Esophagus muscularis mucosa (tissue), 4 donors: ENCODE results near the gene MFGE8. TPM values are rescaled to one million over a fixed set of nuclear protein-coding genes. Genes with fewer than 3 reads are reported as not detected.
A peak's percentile ranks its signal among the peaks of the same experiment; 100 is the strongest.

Experiments used
- DNase-seq: peaks from one replicate; pipeline ENCODE4 v3.0.0-alpha.2; 2017; ENCODE audit errors: extremely low spot score
- H3K27ac ChIP-seq, 4 donors: fragments of 200-600 bp; sonication (generic); replicated peaks in 1 of 4; 1 replicate in 3 of 4; 2 replicates in 1 of 4; pipeline ENCODE4 v1.5.1; 2016 to 2019; ENCODE audit warnings: mild to moderate bottlenecking in 1 of 4
- H3K27me3 ChIP-seq, 4 donors: fragments of 200-600 bp; sonication (generic); one replicate each; pipeline versions ENCODE4 v1.5.1 to v1.6.0; 2016 to 2019
- H3K36me3 ChIP-seq, 4 donors: fragments of 200-600 bp; sonication (generic); one replicate each; pipeline ENCODE4 v1.5.1; 2016 to 2019
- H3K4me1 ChIP-seq, 4 donors: fragments of 200-600 bp; sonication (generic); one replicate each; pipeline ENCODE4 v1.5.1; 2016 to 2019
- H3K4me3 ChIP-seq, 4 donors: fragments of 200-600 bp; sonication (generic); 1 replicate in 2 of 4; 2 replicates in 2 of 4; pipeline ENCODE4 v1.5.1; 2016 to 2019; ENCODE audit warnings: mild to moderate bottlenecking in 4 of 4, moderate library complexity in 1 of 4
- H3K9me3 ChIP-seq, 4 donors: fragments of 200-600 bp; sonication (generic); 1 replicate in 3 of 4; 2 replicates in 1 of 4; pipeline ENCODE4 v1.5.1; 2016 to 2019
- EP300 ChIP-seq: sonication (generic); formaldehyde crosslinking; IDR thresholded peaks from one replicate; pipeline ENCODE4 v1.6.1; 2017; ENCODE audit warnings: antibody characterized with exemption
- POLR2A ChIP-seq: fragments of 450-650 bp; IDR thresholded peaks from one replicate; pipeline ENCODE4 v1.6.1; 2017; ENCODE audit warnings: antibody characterized with exemption, moderate library complexity, mild to moderate bottlenecking, low read depth
- POLR2AphosphoS5 ChIP-seq, 2 donors: sonication (generic); formaldehyde crosslinking; IDR thresholded peaks; one replicate each; pipeline ENCODE4 v1.6.1; 2017; ENCODE audit warnings: antibody characterized with exemption in 2 of 2
- WGBS: methylation state at CpG from one replicate; pipeline ENCODE4 v1.1.5; 2018; 5-methylcytosine and 5-hydroxymethylcytosine counted together
- intact Hi-C: fragments of 100-400 bp; cut with DNase I; formaldehyde crosslinking; loops from one replicate; pipeline ENCODE4 v1.15.1; 2023
- total RNA-seq, 4 donors: library from RNA; depleted of rRNA; stranded (reverse); fragments of >200 nt; gene quantifications; one replicate each; pipeline versions ENCODE4 v1.1.0 to v1.2.1, GENCODE V29; 2016
- TF ChIP-seq, protein P1 (sequence below), 3 experiments: fragments of 200-600 bp in 2 of 3; fragments of 450-650 bp in 1 of 3; sonication (generic) in 2 of 3; IDR thresholded peaks; one replicate each; pipeline ENCODE4 v1.5.1; 2017 to 2019; ENCODE audit warnings: antibody characterized with exemption in 3 of 3, mild to moderate bottlenecking in 2 of 3, moderate library complexity in 1 of 3

Gene MFGE8
- total RNA-seq, 4 donors from 2014 or later = 355 to 614 (median 564) TPM

DNA sequence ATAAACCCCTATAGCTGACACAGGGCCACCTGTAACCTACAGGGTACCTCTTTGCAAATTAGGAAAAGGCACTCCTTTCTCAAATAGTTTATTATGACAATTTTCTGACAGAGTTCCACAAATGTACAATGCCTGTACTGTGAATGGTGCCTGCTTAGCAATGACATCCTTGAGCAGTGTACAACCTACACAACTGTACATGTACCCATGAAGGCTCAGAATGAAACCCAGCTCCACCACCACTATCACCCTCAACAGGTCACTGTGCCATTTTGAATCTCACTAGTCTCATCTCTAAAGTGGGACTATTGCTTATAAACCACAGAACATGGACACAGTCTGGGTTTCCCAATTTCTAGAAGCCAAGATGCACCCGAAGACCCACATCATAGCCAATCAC is 7.0 kb downstream of the MFGE8 start:
- no peak for DNase-seq
- Histone ChIP-seq H3K27ac (peak overlapping the region in 2 of 4 donors; percentile 36 to 55), H3K36me3 (peaks cover 34 to 95% (median 80%) of the 10 kb centered on the region in 4 donors), H3K4me1 (peaks cover 52 to 77% (median 65%) of the 10 kb centered on the region in 4 donors), H3K9me3 (no peaks in the 10 kb centered on the region), H3K27me3 (no peaks in the 10 kb centered on the region), H3K4me3 (no peak overlapping the region)
- 94% methylated on average over 1 of the region's 1 CpG for WGBS
- intact Hi-C loops = no loop called here
- no peak for TF ChIP-seq EP300
- TF ChIP-seq POLR2A = no peak
- TF ChIP-seq, protein P1, sequence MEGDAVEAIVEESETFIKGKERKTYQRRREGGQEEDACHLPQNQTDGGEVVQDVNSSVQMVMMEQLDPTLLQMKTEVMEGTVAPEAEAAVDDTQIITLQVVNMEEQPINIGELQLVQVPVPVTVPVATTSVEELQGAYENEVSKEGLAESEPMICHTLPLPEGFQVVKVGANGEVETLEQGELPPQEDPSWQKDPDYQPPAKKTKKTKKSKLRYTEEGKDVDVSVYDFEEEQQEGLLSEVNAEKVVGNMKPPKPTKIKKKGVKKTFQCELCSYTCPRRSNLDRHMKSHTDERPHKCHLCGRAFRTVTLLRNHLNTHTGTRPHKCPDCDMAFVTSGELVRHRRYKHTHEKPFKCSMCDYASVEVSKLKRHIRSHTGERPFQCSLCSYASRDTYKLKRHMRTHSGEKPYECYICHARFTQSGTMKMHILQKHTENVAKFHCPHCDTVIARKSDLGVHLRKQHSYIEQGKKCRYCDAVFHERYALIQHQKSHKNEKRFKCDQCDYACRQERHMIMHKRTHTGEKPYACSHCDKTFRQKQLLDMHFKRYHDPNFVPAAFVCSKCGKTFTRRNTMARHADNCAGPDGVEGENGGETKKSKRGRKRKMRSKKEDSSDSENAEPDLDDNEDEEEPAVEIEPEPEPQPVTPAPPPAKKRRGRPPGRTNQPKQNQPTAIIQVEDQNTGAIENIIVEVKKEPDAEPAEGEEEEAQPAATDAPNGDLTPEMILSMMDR (IDR thresholded peaks at IDR 0.05) = no peak
- TF ChIP-seq POLR2AphosphoS5 (IDR thresholded peaks at IDR 0.05) = no peak

DNA sequence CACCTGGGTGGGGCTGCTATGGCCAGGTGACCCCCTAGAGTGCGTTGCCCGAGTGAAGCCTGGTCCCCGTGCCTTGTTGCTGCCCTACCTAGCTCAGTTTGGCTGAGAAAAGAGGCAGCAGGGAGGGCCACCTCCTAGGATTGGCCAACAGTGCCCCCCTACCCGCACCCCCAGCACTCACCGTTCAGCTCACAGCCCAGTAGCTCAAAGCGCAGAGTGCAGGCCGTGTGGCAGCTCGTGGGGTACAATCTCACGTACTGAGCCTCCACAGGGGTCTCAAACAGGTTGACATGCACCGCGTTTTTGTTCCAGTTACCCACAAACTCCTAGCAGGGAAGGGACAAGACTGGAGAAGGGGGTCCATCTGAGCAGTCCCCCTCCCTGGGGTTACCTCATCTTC is 7.6 kb downstream of the MFGE8 start:
- no peak for DNase-seq
- H3K36me3 ChIP-seq = peaks cover 34 to 93% (median 83%) of the 10 kb centered on the region in 4 donors
- H3K4me3 ChIP-seq = peak overlapping the region in 1 of 4 donors; percentile 8
- TF ChIP-seq POLR2A = no peak
- no peak for TF ChIP-seq POLR2AphosphoS5 (IDR thresholded peaks at IDR 0.05)
- no peak for TF ChIP-seq EP300
- TF ChIP-seq, protein P1 (IDR thresholded peaks at IDR 0.05) = no peak
- intact Hi-C loops = loop anchor here (2.0 kb wide), 1 partner anchor 111 kb away; no protein-coding TSS in a partner anchor
- peak overlapping the region in 3 of 4 donors; percentile 29 to 55 (median 36) for H3K27ac ChIP-seq
- WGBS = 96% methylated on average over 7 of the region's 11 CpGs
- peaks cover 47 to 71% (median 61%) of the 10 kb centered on the region in 4 donors for H3K4me1 ChIP-seq
- H3K9me3 ChIP-seq = no peaks in the 10 kb centered on the region
- H3K27me3 ChIP-seq = no peaks in the 10 kb centered on the region

DNA sequence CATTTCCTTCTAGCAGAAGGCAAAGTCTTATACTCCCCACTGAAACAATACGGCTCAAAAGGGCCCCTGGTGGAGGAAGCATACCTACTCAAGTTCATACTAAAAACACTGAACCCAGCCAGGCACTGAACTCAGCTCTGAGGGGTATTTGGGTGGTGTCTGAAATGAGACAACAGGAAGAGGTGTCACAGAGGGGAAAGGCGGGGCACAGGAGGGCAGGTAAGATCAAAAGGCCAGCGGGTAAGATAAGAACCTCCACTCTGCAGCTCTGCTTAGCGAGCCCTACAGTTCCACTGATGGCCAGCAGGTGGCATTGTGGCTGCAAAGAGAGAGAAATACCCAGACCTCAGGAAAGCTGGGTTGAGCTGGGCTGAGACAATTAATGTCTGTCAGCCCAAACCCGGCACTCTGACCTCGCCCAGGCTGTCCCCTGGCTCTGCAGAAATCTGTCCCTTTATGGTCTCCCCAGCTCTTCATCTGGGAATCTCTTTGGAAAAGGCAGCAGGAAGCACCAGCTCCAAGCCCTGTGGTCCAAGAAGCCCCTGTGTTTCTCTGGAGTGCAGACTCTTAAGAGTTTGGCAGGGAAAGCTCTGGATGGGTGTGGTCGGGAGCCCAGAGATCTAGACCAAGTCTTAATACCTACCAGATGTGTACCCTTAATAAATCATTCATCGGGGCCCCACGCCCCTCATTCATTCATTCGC is 8.4 kb downstream of the MFGE8 start:
- H3K36me3 ChIP-seq = peaks cover 31 to 93% (median 86%) of the 10 kb centered on the region in 4 donors
- no peak overlapping the region for H3K4me3 ChIP-seq

DNA sequence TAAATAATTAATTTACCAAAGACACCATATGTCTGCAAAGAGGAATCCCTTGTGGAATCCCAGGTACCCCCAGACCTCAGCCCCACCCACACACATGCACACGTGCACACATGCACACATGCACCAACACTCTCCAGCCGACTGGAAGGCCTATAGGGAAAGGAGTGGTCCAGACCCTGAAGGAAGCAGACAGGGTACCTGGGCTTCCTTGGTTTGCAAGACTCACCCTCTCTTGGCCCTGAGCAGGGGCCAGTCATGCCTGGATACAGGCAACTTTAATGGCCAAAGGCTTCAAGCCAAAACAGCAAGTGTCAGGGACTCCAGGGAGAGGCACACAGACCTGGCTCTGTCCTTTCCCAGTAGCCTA is 8.9 kb downstream of the MFGE8 start:
- intact Hi-C loops = loop anchor here (2.0 to 5.0 kb wide), 2 partner anchors 113 to 273 kb away; no protein-coding TSS in a partner anchor
- Histone ChIP-seq H3K36me3 (peaks cover 26 to 93% (median 87%) of the 10 kb centered on the region in 4 donors), H3K27me3 (no peaks in the 10 kb centered on the region), H3K9me3 (no peaks in the 10 kb centered on the region), H3K4me3 (no peak overlapping the region), H3K4me1 (peaks cover 34 to 58% (median 51%) of the 10 kb centered on the region in 4 donors), H3K27ac (peak overlapping the region in 2 of 4 donors; percentile 5 to 55)
- TF ChIP-seq POLR2A (no peak), POLR2AphosphoS5 (IDR thresholded peaks at IDR 0.05) (no peak), EP300 (no peak)
- TF ChIP-seq, protein P1 (IDR thresholded peaks at IDR 0.05) = no peak
- 74% methylated on average over 2 of the region's 2 CpGs for WGBS
- no peak for DNase-seq

More for the DNA sequence above, 8.4 kb downstream of the MFGE8 start:
- peak overlapping the region in 3 of 4 donors; percentile 29 to 55 (median 36) for H3K27ac ChIP-seq
- H3K27me3 ChIP-seq = no peaks in the 10 kb centered on the region
- TF ChIP-seq, protein P1 (IDR thresholded peaks at IDR 0.05) = peak in 2 of 3 experiments; percentile 98 to 99
- peak in 1 of 2 donors; percentile 64 for TF ChIP-seq POLR2AphosphoS5 (IDR thresholded peaks at IDR 0.05)
- no peak for TF ChIP-seq EP300
- TF ChIP-seq POLR2A = no peak
- intact Hi-C loops = loop anchor here (2.0 to 5.0 kb wide), 2 partner anchors 112 to 273 kb away; no protein-coding TSS in a partner anchor
- H3K4me1 ChIP-seq = peaks cover 39 to 63% (median 55%) of the 10 kb centered on the region in 4 donors
- 31% methylated on average over 10 of the region's 10 CpGs for WGBS
- DNase-seq = no peak
- no peaks in the 10 kb centered on the region for H3K9me3 ChIP-seq
